Fibroblast of lung (primary cell): ENCODE results near the gene ZNF266.

ENCODE experiments used
- EZH2 ChIP-seq: IDR thresholded peaks from 2 replicates; pipeline ENCODE4 v1.5.1; 2012; ENCODE audit warnings: low read length, control low read depth, mild to moderate bottlenecking; ENCODE audit errors: missing control alignments
- TF ChIP-seq, protein P1 (sequence below), 2 donors: IDR thresholded peaks in 1 of 2; conservative IDR thresholded peaks in 1 of 2; 1 replicate in 1 of 2; 2 replicates in 1 of 2; pipeline ENCODE4 v1.5.1; 2011 to 2012; ENCODE audit warnings: low read length in 2 of 2, control low read depth in 1 of 2, inconsistent platforms in 1 of 2, low read depth in 1 of 2, mild to moderate bottlenecking in 1 of 2

- TF ChIP-seq, protein P1, sequence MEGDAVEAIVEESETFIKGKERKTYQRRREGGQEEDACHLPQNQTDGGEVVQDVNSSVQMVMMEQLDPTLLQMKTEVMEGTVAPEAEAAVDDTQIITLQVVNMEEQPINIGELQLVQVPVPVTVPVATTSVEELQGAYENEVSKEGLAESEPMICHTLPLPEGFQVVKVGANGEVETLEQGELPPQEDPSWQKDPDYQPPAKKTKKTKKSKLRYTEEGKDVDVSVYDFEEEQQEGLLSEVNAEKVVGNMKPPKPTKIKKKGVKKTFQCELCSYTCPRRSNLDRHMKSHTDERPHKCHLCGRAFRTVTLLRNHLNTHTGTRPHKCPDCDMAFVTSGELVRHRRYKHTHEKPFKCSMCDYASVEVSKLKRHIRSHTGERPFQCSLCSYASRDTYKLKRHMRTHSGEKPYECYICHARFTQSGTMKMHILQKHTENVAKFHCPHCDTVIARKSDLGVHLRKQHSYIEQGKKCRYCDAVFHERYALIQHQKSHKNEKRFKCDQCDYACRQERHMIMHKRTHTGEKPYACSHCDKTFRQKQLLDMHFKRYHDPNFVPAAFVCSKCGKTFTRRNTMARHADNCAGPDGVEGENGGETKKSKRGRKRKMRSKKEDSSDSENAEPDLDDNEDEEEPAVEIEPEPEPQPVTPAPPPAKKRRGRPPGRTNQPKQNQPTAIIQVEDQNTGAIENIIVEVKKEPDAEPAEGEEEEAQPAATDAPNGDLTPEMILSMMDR (conservative IDR thresholded peaks at IDR 0.05 in 1 of 2, IDR thresholded peaks at IDR 0.05 in 1 of 2; ENCODE audit: low read depth in 1 of 2, low read length in 2 of 2): no peak
- TF ChIP-seq EZH2: no peak
Observed at GRCh38 chr19:9467161-9467560, 31.8 kb upstream of the ZNF266 start.
